Vagina (tissue), 2 donors: ENCODE results near the gene ADM.

Experiments used
- CTCF ChIP-seq, 3 experiments: fragments of 450-650 bp in 2 of 3; fragments of 200-600 bp in 1 of 3; sonication (generic) in 1 of 3; IDR thresholded peaks; one replicate each; pipeline ENCODE4 v1.5.1; 2017 to 2019; ENCODE audit warnings: antibody characterized with exemption in 3 of 3, mild to moderate bottlenecking in 2 of 3, moderate library complexity in 2 of 3
- POLR2A ChIP-seq, 2 donors: fragments of 450-650 bp; IDR thresholded peaks; one replicate each; pipeline ENCODE4 v1.6.1; 2017; ENCODE audit warnings: antibody characterized with exemption in 2 of 2, mild to moderate bottlenecking in 2 of 2, moderate library complexity in 2 of 2

- TF ChIP-seq POLR2A (IDR thresholded peaks at IDR 0.05) (no peak), CTCF (IDR thresholded peaks at IDR 0.05) (no peak)
These were observed 15.0 kb upstream of the ADM start for GRCh38 chr11:10289765-10290380.
